ENCODE data around the gene PTPRG. TPM values are rescaled to one million over a fixed set of nuclear protein-coding genes. Genes with fewer than 3 reads are reported as not detected.

PTPRG gene
- total RNA-seq, 1 experiment from 2014 or later = 11.7 TPM

GRCh38 chr3:61685755-61686154 is 124.4 kb downstream of the PTPRG start:
- intact Hi-C loops (cut with micrococcal nuclease; ENCODE audit: unreplicated experiment) = loop anchor here (5.0 kb wide), 1 partner anchor 123 kb away; the partner anchor contains the start of gene PTPRG
- no peaks in the 10 kb centered on the region for H3K9me3 ChIP-seq (ENCODE audit: low read depth, low read length, poor library complexity, severe bottlenecking)
- BruUV-seq (replicated peaks) = no TSS peak
- CTCF ChIA-PET = no interaction called here
- peaks cover 3% of the 10 kb centered on the region for H3K27me3 ChIP-seq (replicated peaks; ENCODE audit: insufficient read depth, low read depth, low read length, poor library complexity)
- H3K36me3 ChIP-seq (ENCODE audit: insufficient read depth, low read length, poor library complexity, severe bottlenecking) = no peaks in the 10 kb centered on the region
- TF ChIP-seq CTCF (conservative IDR thresholded peaks at IDR 0.05; ENCODE audit: low read depth, low read length) = no peak
- no peak for TF ChIP-seq EZH2 (IDR thresholded peaks at IDR 0.05; ENCODE audit: borderline replicate concordance, low read depth, low read length, poor library complexity, severe bottlenecking)
- peak; percentile 57 for DNase-seq (ENCODE audit: low spot score)
- H3K4me1 ChIP-seq (ENCODE audit: insufficient read depth, low read length, poor library complexity, severe bottlenecking) = peaks cover 54% of the 10 kb centered on the region
- H3K27ac ChIP-seq (ENCODE audit: low read depth, low read length, poor library complexity, severe bottlenecking) = no peak overlapping the region
- POLR2A ChIA-PET (ENCODE audit: low non-redundant PET) = no interaction called here
- no peak overlapping the region for H3K4me3 ChIP-seq (ENCODE audit: low read depth, low read length, poor library complexity, severe bottlenecking)

GRCh38 chr3:61686228-61686648 is 124.9 kb downstream of the PTPRG start:
- no peak for DNase-seq (ENCODE audit: low spot score)
- H3K36me3 ChIP-seq (ENCODE audit: insufficient read depth, low read length, poor library complexity, severe bottlenecking) = no peaks in the 10 kb centered on the region
- TF ChIP-seq EZH2 (IDR thresholded peaks at IDR 0.05; ENCODE audit: borderline replicate concordance, low read depth, low read length, poor library complexity, severe bottlenecking) (no peak), CTCF (conservative IDR thresholded peaks at IDR 0.05; ENCODE audit: low read depth, low read length) (no peak)
- H3K9me3 ChIP-seq (ENCODE audit: low read depth, low read length, poor library complexity, severe bottlenecking) = no peaks in the 10 kb centered on the region
- CTCF ChIA-PET = no interaction called here
- intact Hi-C loops (cut with micrococcal nuclease; ENCODE audit: unreplicated experiment) = loop anchor here (5.0 kb wide), 1 partner anchor 124 kb away; the partner anchor contains the start of gene PTPRG
- H3K4me1 ChIP-seq (ENCODE audit: insufficient read depth, low read length, poor library complexity, severe bottlenecking) = peaks cover 54% of the 10 kb centered on the region
- peaks cover 3% of the 10 kb centered on the region for H3K27me3 ChIP-seq (replicated peaks; ENCODE audit: insufficient read depth, low read depth, low read length, poor library complexity)
- no TSS peak for BruUV-seq (replicated peaks)
- POLR2A ChIA-PET (ENCODE audit: low non-redundant PET) = no interaction called here
- H3K4me3 ChIP-seq (ENCODE audit: low read depth, low read length, poor library complexity, severe bottlenecking) = no peak overlapping the region
- H3K27ac ChIP-seq (ENCODE audit: low read depth, low read length, poor library complexity, severe bottlenecking) = no peak overlapping the region

GRCh38 chr3:61687206-61687605 is 125.8 kb downstream of the PTPRG start:
- no peaks in the 10 kb centered on the region for H3K36me3 ChIP-seq (ENCODE audit: insufficient read depth, low read length, poor library complexity, severe bottlenecking)
- no peak overlapping the region for H3K27ac ChIP-seq (ENCODE audit: low read depth, low read length, poor library complexity, severe bottlenecking)
- H3K4me3 ChIP-seq (ENCODE audit: low read depth, low read length, poor library complexity, severe bottlenecking) = no peak overlapping the region
- ChIA-PET CTCF (no interaction called here), POLR2A (ENCODE audit: low non-redundant PET) (no interaction called here)
- peaks cover 3% of the 10 kb centered on the region for H3K27me3 ChIP-seq (replicated peaks; ENCODE audit: insufficient read depth, low read depth, low read length, poor library complexity)
- TF ChIP-seq CTCF (conservative IDR thresholded peaks at IDR 0.05; ENCODE audit: low read depth, low read length) (no peak), EZH2 (IDR thresholded peaks at IDR 0.05; ENCODE audit: borderline replicate concordance, low read depth, low read length, poor library complexity, severe bottlenecking) (no peak)
- DNase-seq (ENCODE audit: low spot score) = no peak
- peaks cover 50% of the 10 kb centered on the region for H3K4me1 ChIP-seq (ENCODE audit: insufficient read depth, low read length, poor library complexity, severe bottlenecking)
- intact Hi-C loops (cut with micrococcal nuclease; ENCODE audit: unreplicated experiment) = loop anchor here (5.0 kb wide), 1 partner anchor 125 kb away; the partner anchor contains the start of gene PTPRG
- H3K9me3 ChIP-seq (ENCODE audit: low read depth, low read length, poor library complexity, severe bottlenecking) = no peaks in the 10 kb centered on the region
- BruUV-seq (replicated peaks) = no TSS peak
